Keratinocyte (primary cell): Measurements from ENCODE around the gene WDR83.

Source experiments
- CTCF ChIP-seq, 3 experiments: IDR thresholded peaks in 1 of 3; conservative IDR thresholded peaks in 1 of 3; optimal IDR thresholded peaks in 1 of 3; 2 replicates in 2 of 3; 3 replicates in 1 of 3; pipeline versions ENCODE3 to v1.5.1; 2011; ENCODE audit warnings: low read length in 3 of 3, mild to moderate bottlenecking in 3 of 3, moderate library complexity in 2 of 3, control low read depth in 1 of 3, inconsistent platforms in 1 of 3; ENCODE audit not compliant: insufficient read depth in 2 of 3; ENCODE audit errors: extremely low read depth in 1 of 3
- EZH2 ChIP-seq: IDR thresholded peaks from one replicate; pipeline ENCODE4 v1.6.1; 2012; ENCODE audit warnings: inconsistent platforms, mild to moderate bottlenecking, low read length, moderate library complexity

GRCh38 chr19:12706332-12706718 lies 39.7 kb downstream of the WDR83 start:
- no peak for TF ChIP-seq EZH2
- no peak for TF ChIP-seq CTCF (optimal IDR thresholded peaks at IDR 0.05 in 1 of 3, IDR thresholded peaks at IDR 0.05 in 1 of 3, conservative IDR thresholded peaks at IDR 0.05 in 1 of 3; ENCODE audit: extremely low read depth in 1 of 3, insufficient read depth in 2 of 3, low read length in 3 of 3)
